HG03103 (cell line): ENCODE data around the gene STAU1.
"Not testable (repeated sequence)": the region's sequence is repeated elsewhere in the genome, so short reads cannot be mapped to it uniquely, and the experiment has no call there.

Experiments used
- ATAC-seq: cut with Tn5 transposase; IDR thresholded peaks from one replicate; pipeline ENCODE4 v1.9.1; 2021; ENCODE audit warnings: low read depth; ENCODE audit not compliant: unreplicated experiment

Gene STAU1

DNA sequence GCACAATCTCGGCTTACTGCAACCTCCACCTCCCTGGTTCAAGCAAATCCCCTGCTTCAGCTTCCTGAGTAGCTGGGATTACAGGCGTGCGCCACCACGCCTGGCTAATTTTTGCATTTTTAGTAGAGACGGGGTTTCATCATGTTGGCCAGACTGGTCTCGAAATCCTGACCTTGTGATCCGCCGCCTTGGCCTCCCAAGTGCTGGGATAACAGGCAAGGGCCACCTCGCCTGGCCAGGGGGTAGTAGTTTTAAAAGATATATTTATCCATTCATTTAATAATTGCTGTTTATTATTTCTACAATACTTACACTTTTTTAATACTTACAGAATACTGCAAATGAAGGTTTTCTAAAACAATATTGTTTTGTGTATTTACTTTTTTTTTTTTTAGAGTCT, 15.6 kb upstream of the STAU1 start:
- ATAC-seq: no peak

DNA sequence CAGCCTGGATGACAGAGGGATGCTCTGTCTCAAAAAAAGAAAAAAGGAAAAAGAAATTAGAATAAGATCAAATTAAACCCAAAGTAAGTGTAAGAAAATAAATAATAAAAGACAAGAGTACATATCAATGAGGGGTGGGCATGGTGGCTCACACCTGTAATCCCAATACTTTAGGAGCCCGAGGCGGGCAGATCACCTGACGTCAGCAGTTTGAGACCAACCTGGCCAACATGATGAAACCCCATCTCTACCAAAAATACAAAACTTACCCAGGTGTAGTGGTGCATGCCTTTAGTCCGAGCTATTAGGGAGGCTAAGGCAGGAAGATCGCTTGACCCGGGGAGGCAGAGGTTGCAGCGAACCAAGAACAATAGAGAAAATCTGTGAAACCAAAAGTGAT, 14.9 kb upstream of the STAU1 start:
- no peak for ATAC-seq

DNA sequence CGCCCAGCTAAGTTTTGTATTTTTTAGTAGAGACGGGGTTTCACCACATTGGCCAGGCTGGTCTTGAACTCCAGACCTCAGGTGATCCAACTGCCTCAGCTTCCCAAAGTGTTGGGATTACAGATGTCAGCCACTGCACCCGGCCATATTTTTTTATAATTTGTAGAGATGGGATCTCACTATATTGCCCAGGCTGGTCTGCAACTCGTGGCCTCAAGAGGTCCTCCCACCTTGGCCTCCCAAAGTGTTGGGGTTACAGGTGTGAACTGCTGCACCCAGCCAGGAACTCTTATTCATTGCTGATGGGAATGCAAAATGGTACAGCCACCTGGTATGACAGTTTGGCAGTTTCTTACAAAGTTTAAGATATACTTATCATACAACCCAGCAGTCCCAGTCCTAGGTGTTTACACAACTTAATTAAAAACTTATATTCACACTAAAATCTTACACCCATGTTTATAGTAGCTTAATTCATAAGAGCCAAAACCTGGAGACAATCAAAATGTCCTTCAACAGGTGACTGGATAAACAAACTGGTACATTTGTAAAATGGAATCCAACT, 11.7 kb upstream of the STAU1 start:
- ATAC-seq: no peak

DNA sequence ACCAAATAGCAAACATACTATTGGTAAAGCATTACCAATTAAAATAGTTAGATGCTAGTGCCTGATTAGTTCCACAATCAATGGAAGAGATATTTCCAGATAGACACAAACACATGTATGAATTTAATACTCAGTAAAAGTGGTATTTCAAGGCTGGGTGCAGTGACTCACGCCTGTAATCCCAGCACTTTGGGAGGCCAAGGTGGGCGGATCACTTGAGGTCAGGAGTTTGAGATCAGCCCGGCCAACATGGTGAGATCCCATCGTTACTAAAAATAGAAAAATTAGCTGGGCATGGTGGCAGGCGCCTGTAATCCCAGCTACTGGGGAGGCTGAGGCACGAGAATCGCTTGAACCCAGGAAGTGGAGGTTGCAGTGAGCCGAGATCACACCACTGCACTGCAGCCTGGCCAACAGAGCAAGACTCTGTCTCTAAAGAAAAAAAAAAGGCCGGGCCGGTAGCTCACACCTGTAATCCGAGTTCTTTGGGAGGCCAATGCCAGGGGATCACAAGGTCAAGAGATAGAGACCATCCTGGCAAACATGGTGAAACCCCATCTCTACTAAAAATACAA, 4.9 kb upstream of the STAU1 start:
- not testable (repeated sequence) for ATAC-seq

DNA sequence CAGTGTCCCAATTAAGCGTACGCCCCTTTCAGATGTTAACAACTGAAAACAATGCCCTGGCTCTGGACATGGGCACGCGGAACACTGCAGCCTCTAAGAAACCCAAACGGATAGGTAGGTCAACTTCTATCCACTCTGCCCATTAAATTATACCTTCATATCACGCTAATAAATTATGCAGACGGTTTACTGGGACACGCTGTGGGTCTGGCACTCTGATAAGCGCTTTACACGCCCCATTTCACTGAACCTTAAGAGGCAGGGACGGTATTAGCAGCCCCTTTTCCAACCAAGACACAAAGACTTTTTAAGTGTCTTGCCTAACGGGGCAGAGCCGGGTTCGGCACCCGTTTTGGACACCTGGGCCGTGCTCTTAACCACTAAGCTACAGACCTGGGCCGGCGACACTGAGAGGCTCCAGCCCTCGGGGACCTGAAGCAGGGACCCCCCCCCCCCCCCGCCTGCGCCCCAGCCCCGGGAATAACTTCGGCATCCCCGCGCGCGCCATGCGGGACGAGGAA, 744 bp downstream of the STAU1 start:
- no peak for ATAC-seq

DNA sequence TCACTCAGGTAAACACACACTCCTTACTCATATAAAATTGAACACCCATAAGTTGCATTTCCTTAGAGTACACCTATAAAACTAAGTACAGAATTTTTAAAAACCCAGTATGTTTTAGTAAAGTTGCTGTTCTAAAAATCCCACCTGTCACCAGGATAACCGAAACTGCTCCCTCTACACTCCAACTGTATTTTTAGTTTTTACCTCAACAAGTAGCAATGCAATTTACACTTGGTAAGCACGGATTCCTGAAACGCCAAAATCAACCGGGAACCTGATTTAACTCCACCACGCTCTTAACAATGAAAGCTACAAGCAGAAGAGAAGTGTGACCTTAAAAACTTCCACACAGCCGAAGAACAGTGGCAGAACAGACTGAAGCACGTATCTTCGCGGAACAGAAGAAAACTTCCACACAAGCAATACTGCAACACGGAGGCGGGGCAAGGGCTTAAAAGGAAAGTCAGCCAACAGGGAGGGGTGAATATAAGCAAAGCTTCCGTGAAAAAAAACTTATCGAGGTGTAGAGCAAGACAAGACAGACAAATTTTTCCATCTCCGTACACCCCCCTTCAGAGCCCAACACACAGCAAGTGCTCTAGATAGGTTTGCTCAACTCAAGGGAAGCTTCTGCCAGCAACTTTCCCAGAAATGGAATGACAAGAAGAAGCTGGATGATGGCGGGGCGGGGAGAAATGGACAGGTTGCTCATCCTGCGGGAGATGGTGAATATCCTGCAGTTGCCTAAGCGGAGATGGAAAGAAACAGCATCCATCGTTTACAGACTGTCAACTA, 1.4 kb downstream of the STAU1 start:
- no peak for ATAC-seq

DNA sequence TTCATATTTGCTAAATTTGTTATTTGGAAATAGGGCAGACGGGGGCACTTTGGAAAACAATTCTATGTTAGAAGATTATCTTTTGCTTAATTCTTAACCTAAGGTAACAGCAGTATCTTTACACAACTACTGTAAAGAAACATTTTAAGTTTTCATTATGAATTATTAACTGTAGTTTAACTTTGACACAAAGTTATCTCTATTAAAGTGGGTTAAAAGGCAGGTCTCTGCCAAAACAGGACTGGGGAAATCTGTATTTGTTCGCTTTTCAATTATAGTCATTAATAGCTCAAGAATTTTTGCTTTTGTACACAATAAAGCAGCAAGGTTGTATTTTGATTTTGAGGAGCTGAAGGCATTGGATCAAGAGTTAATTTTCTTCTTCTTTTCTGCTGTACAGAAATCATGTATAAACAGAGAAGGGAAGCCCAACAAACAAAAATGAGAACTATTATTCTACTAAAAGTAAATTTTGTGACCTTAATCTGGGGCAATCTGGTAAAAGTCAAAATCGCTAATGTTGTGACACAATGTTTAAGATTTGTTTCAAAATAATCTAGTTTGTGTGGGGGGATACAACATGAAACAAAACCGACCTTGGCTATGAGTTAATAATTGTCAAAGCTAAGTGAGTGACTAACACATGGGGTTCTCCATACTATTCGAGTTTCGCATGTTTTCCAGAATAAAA, 2.9 kb downstream of the STAU1 start:
- ATAC-seq: no peak

DNA sequence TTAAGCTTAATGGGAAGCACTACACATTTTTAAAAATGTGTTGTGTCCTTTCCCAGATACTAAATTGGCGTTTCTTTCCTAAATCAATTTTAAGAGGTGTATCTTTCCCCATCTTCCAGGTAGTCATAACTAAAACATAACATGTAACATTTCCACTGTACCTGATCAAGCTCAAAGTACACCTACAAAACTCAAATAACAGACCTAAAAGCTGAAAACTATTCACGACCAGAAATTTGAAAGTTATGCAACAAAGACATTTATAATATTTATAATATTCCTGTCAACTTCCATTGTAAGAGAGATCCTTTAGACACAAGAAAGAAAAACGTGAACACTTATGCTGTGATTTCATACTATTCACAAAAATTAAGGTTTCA, 3.5 kb downstream of the STAU1 start:
- ATAC-seq: no peak

DNA sequence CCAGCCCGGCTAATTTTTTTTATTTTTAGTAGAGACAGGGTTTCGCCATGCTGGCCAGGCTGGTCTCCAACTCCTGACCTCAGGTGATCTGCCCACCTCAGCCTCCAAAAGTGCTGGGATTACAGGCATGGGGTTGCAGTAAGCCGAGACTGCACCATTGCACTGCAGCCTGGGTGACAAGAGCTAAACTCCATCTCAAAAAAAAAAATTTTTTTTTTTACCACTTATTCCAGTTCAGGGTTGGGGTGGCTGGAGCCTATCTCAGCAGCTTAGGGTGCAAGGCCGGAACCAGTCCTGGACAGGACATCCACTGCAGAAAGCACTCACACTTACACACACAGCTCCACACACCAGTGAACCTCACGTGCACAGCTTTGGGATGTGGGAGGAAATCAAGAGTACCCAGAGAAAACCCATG, 4.0 kb downstream of the STAU1 start:
- ATAC-seq: not testable (repeated sequence)

DNA sequence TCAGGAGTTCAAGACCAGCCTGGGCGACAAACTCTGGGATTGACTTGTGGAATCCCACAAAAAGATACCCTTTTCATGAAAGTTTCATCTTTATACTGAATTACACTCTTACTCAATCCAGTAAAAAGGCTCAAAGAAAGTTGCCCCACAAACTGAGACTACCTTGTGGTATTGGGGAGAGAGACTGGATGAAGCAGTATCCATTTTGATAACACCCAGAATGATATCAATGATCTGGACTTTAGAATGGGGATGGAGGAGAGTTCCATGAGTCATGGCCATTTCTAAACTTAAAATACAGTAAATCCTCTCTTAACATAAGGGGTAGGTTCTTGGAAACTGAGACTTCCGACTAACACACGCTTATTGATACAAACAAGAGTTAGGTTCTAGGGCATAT, 4.7 kb downstream of the STAU1 start:
- no peak for ATAC-seq

DNA sequence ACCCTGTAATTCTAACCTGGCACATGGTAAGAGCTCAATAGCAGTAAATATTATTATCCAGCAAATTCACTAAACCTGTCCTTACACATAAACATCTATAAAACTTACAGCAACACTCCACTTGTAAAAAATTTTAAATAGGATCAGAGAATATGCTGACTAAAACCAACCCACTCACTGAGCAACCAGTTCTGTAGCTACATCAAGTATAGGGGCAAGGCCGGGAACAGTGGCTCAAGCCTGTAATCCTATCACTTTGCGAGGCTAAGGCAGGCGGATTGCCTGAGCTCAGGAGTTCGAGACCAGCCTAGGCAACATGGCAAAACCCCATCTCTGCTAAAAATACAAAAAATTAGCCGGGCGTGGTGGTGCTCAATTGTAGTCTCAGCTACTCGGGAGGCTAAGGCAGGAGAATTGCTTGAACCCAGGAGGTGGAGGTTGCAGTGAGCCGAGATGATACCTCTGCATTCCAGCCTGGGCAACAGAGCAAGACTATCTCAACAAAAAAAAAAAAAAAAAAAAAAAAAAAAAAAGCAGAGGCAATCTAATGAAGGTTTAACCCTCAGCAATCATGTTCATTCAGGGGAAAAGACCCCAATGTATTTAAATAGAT, 6.8 kb downstream of the STAU1 start:
- ATAC-seq: no peak

DNA sequence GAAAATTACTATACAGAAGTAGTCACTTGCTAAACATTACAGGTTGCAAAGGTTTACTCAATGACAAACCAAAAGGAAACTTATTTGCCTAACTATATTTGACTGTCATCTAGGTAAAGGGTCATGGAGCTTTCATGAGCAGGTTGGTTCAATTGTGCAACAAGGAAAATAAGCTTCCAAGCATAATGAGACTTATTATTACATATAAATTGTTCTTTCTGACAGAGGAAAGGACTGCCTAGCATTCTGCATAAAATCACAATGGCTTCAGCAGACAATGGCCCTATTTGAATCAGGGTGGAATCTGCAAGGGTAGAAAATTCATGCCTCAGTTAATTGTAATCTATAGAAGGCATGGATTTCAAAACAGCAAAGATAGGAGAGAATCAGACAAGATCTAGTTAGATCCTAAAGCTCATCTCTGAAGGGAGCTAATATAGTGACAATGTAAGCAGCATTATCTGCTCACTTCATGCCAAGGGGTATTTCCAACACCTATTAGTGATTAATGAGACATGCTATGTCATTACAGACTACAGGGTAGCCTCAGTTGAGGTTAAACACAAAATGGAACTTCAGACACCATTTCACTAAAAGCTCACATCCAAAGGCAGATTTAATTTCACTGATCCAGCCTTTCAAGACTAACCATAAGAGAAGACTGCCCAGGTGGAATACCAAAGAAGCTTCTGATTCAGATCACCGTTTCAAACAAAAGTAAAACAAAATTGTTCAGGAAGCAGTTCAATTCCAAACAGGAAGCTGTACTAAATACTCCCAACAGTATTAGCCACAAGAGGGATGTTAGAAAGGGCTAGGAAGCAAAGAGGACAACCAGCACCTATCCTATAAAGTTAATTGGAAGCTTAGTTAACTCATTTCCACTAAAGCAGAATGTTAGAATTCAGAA, 8.5 kb downstream of the STAU1 start:
- ATAC-seq: no peak

DNA sequence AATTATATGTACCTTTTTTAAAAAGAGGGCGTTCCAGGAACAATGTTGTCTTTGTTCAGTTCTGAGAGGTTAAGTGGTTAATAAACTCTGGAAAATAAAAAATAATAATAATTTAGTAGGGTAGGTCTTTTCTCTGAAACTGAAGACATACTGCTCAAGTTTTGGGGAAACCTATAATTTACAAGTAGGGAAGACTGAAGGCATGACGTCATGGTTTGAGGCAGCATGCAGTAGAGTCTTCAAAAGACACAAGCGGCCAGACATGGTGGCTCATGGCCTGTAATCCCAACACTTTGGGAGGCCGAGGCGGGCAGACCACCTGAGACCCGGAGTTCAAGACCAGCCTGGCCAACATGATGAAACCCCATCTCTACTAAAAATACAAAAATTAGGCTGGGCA, 14.0 kb downstream of the STAU1 start:
- no peak for ATAC-seq

DNA sequence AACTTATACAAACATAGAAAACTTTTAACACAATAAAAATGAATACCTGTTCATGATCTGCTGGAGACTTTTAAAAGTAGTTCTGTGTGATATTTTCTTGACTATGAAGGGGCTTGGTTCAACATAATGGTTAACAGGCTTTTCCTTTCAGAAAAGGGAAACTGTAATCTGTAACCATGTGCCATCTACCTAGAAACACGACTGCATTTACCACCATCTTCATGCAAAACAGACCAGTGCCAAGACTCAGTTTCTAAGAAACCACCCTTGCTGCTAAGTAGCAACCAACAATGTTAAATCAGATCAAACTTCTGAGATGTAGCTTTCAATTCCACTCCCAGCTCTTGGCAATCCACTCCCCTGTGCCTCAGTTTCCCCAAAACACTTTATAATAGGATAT, 15.7 kb downstream of the STAU1 start:
- no peak for ATAC-seq

DNA sequence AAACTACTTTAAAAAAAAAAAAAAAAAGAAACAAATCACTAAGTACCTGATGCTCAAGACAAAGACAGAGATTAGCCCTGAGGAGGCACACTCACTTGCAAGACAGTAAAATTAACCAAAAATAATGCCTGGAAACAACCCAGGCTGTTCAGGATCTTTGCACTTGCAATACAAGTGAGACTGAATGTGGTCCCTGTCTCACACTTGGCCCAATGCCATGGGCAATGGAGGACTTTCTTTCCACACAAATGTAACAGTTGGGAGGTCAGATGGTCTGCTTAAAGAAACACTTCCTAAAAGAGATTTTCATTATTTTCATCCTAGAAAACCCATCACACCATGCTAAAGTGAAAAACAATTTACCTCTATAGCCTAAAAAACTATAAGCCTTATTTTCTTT, 16.2 kb downstream of the STAU1 start:
- ATAC-seq: no peak

DNA sequence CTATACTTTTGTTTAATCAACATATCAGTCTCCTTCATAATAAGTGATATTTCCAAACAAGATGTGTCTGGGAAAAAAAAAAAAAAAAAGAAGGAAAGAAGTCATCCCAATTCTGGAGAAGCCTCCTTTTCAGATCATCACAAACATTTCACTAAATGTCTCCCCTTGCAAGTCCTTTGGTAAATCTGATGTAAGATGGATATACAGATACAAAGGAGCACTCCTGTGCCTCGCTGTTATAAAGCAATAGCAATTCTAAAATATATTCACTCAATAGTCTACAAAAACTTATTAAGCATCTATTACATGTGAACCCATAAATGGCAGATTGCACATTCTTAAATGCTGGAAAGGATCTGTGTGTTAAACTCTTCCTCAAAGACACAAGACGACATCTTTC, 17.4 kb downstream of the STAU1 start:
- ATAC-seq: no peak

DNA sequence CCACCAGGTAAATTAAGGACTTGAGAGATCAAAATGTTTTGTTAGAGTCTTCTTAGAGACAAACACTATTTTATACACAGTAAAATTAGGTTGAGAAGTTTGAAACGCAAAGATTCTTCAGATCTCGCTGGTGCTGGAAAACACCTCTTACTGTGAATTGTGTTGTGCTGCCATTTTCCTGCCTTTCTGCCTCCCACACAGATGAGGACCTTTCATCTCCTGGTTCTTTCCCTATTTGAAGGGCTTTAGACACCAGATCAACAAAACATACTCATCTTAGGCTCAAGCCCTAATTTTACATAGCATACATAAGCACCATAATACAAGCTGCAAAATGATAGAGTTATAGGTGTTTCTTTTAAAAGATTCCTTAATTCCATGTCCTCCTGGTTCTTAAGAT, 18.6 kb downstream of the STAU1 start:
- ATAC-seq: no peak

DNA sequence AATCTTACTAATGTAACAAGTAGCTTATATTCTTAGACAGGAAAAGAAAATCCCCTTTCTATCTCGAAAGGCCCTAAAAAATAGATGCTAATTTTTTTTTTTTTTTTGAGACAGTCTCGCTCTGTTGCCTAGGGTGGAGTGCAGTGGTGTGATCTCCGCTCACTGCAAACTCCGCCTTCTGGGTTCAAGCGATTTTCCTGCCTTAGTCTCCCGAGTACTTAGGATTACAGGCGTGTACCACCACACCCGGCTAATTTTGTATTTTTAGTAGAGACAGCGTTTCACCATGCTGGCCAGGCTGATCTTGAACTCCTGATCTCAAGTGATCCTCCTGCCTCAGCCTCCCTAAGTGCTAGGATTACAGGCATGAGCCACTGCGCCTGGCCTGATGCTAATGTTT, 19.3 kb downstream of the STAU1 start:
- ATAC-seq: not testable (repeated sequence)

DNA sequence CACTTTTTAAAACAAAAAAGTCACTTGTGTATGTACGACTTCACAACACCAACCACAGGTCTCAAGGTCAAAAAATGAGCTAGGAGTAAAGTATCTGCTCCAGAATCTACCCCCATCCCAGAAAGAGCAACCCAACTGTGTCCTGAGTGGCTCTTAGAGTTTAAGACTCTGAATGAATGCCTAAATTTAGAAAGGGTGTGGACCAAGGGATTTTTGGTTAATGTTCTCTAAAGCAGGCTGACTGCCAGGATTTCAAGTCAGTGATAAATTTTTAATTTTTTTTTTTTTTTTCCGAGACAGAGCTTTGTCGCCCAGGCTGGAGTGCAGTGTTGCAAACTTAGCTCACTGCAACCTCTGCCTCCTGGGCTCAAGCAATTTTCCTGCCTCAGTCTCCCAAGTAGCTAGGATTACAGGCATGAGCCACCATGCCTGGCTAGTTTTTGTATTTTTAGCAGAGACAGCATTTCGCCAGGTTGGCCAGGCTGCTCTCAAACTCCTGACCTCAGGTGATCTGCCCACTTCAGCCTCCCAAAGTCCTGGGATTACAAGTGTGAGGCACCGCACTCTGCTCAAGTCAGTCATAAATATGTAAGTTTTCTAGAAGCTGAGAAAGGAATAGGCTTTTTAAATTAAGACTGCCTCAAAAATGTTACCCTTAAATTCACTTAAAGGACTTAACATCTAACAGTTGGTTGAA, 20.2 kb downstream of the STAU1 start:
- ATAC-seq: no peak
